Measurements from ENCODE around the gene UQCRC2.
A peak's percentile ranks its signal among the peaks of the same experiment; 100 is the strongest.
"Not testable (repeated sequence)": the region's sequence is repeated elsewhere in the genome, so short reads cannot be mapped to it uniquely, and the experiment has no call there.

UQCRC2 gene

DNA sequence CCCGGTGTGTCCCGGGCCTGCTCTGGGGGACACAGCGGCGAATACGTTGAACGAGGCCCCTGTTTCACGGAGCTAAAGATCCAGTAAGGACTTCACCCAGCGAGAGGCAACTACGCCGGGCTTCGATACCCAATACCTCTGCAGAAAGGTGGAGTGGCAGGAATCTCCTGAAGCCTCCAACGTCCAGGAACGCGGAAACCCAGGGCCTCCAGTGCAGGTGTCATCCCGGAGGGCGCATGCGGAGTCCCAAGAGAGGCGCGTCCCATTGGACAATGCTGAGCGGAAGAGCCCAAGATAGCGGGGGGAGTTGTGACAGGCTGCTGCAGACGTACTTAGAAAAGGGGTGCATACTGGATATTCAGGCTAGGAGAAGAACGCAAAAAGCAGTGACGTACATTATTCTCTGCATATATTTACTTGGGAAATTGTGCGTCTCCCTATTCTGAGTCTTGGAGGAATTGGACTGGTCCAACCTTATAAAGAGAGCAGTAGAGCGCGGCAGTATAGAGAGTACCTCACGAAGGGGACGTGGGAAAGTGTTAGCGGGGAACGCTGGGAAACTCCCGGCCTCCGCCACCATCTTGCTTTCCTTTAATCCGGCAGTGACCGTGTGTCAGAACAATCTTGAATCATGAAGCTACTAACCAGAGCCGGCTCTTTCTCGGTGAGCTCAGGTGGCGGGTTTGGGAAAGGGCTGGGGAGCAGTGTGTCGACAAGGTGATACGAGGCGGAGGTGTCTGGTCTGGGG lies at the start of gene UQCRC2:
TSS of gene UQCRC2 (plus strand) at position 569 of the 748 bp plus-strand sequence. CDS start at position 632, 63 bp downstream.
- peak; percentile 82 for FAIRE-seq

GRCh38 chr16:21932650-21933049 lies 20.5 kb upstream of the UQCRC2 start:
- FAIRE-seq = not testable (repeated sequence)

GRCh38 chr16:21933316-21933715 lies 19.8 kb upstream of the UQCRC2 start:
- peak; percentile 89 for FAIRE-seq

DNA sequence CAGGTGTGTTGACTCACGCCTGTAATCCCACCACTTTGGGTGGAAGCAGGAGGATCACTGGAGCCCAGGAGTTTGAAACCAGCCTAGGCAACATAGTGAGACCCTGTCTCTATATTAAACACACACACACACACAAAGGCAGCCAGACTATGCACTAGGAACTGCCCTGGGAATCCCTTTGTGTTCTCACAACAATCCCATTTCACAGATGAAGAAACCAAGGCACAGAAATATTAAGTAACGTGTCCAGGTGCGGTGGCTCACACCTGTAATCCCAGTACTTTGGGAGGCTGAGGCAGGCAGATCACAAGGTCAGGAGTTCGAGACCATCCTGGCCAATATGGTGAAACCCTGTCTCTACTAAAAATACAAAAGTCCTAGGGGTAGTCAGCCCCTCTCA lies 19.4 kb upstream of the UQCRC2 start:
- not testable (repeated sequence) for FAIRE-seq

DNA sequence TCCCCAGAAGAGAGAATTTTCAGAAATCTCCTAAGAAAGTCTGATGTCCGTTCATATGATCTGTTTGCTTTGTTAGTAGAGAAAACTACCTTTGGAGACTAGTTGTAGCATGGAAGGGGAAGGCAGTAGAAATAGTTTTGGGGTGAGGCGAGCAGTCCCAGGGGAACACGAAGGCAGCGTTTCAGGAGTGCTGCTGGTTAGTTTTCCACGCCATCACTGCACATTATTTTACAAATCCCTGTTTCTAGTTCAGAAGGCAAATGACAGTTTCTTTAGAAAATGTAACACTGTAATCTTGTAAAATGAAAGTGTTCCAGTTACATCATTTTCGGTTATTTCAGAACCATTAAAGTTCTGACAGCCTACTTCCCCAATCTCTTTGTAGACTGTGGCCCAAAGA lies 16.9 kb upstream of the UQCRC2 start:
- FAIRE-seq = not testable (repeated sequence)

- FAIRE-seq = peak; percentile 8
Observed at GRCh38 chr16:21937336-21937829, 15.8 kb upstream of the UQCRC2 start.

GRCh38 chr16:21940570-21940969 lies 12.6 kb upstream of the UQCRC2 start:
- no peak for FAIRE-seq

DNA sequence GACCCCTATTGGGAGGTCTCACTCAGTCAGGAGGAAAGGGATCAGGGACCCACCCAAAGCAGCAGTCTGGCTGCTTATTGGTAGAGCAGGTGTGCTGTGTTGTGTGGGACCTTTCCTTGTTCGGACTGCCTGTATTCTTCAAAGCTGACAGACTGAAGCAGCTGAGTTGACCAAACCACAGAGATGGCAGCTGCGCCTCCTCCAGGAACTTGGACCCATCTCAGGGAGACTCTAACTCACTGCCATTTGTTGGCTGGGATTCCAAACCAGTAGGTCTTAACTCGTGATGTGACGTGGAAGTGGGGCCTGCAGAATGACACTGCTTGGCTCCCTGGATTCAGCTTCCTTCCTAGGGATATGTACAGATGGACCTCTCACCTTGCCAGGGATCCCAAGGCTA lies 9.6 kb upstream of the UQCRC2 start:
- FAIRE-seq = no peak

GRCh38 chr16:21946889-21947635 lies 6.1 kb upstream of the UQCRC2 start:
- no peak for FAIRE-seq

GRCh38 chr16:21949713-21950260 lies 3.4 kb upstream of the UQCRC2 start:
- no peak for FAIRE-seq

DNA sequence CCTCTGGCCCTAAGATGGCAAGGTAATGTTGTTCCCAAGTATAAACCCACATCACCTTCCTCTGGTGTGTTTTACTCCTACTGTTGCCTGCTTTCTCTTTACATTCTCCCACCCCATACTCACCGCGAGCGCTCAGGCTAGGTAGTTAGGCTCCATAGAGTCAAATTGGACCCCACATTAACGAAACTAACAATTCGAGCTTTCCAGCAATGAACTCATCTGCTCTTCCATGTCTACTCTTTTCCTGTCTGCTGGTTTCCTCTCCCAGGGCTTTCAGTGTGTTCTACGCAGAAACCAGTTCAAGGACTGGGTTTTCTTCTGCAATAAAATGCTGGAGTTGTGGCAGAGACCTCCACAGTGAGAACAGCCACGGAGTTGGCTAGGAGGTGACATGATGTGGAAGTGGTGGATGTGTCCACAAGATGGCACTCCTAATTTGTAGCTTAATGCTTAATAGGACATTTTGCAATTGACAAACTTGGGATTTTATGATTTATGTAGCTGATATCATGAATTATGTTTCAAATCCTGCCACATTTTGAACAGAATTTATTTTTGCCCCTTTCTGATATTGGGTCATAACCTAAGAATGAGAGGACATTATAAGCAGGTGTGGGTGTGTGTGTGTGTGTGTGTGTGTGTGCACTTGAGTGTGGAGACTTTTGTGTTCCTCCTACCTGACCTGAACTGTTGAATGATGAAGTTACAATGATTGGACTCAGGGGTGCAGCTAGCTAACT lies 2.2 kb upstream of the UQCRC2 start:
- no peak for FAIRE-seq

- FAIRE-seq = peak; percentile 83
Observed at GRCh38 chr16:21952040-21952792, 945 bp upstream of the UQCRC2 start.

DNA sequence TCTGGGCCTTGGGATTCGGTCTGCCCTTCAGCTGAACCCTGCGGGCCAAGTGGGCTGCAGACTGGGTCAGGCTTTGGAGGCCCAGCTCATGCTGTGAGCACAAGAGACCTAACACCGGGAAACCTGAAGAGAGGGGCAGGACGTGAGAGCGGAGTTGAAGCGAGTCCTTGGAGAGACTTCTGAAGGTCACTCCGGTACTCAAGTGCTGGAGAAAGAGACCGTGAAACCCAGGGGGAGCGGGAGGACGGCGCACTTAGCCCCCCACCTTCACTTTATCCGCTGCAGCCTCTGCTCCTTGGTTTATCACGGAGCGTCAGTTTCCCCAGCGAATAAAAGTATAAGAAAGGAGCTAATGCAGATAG lies 361 bp downstream of the UQCRC2 start:
- FAIRE-seq = no peak

GRCh38 chr16:21957714-21958346 lies 4.7 kb downstream of the UQCRC2 start:
- no peak for FAIRE-seq

DNA sequence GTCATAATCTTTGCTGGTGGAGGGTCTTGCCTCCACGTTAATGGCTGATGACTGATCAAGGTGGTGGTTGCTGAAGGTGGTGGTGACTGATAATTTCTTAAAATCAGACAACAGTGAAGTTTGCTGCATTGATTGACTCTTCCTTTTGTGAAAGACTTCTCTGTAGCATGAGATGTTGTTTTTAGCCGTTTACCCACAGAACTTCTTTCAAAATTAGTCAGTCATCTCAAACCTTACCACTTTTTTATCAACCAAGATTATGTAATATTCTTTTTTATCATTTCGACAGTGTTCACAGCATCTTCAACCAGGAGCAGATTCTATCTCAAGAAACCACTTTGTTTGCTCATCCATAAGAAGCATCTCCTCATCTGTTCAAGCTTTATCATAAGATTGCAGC lies 5.9 kb downstream of the UQCRC2 start:
- FAIRE-seq = no peak

- FAIRE-seq = no peak
Observed at GRCh38 chr16:21962475-21962874, 9.3 kb downstream of the UQCRC2 start.

GRCh38 chr16:21963887-21964286 lies 10.7 kb downstream of the UQCRC2 start:
- FAIRE-seq = no peak

DNA sequence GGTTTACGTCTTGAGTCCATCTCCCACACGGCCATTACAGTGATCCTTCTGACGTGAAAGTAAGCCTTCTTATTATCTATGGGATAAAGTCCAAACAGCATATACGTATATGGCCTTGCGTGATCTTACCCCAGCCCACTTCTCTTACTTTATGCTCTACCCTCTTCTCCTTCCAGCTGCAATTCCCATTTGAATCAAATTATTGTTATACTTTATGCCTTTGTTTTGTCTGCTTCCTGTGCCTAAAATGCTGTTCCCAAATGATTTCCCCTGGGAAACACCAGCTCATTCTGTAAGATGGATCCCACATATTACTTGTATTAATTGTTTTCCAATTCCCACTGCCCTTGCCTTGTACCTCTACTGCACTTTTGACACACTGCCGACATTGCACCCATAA lies 11.2 kb downstream of the UQCRC2 start:
- no peak for FAIRE-seq

DNA sequence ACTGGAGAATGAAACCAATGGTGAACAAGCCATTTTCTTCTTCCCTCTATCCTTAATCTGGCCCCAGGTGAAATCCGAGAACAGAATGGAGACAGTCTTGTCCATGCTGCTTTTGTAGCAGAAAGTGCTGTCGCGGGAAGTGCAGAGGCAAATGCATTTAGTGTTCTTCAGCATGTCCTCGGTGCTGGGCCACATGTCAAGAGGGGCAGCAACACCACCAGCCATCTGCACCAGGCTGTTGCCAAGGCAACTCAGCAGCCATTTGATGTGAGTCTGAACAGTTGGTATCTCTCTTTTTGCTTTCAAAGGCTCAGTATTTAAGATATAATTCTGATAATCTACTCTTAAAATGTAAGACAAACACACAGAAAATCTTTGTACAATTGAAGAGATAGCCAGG lies 18.7 kb downstream of the UQCRC2 start:
- FAIRE-seq = no peak

DNA sequence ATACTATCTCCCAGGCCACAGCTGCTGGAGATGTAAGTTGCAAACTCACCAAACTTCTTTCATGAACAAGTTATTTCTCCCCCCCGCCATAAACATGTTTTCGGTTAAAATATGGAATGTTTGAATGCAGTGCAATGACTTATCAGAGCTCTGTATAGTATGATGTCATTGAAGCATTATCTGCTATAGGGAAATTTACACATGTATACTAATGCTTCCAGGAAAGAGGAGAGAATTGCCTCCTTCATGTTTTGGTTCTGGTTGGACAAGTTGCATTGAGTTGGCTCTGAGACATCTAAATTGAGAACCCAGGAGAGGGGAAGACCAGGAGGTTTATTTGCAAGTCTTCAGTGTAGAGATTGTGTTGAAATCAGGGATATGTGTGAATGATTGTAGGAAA lies 20.8 kb downstream of the UQCRC2 start:
- FAIRE-seq = no peak

DNA sequence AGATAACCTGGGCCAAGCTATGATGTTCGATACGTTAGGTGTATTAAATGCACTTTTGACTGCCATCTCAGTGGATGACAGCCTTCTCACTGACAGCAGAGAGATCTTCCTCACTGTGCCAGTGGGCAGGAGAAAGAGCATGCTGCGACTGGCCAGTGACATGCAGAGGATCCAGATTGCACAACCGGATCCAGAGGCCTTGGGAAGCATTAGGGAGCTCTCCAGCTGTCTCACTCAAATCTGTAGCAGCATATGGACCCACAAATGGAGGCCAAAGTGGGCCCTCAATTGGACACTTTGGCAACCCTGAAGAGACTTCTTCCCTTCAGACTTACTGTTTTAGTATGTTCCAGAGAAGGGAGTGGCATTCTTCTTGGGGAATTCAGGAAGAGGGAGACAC lies 26.9 kb downstream of the UQCRC2 start:
- FAIRE-seq = no peak

- FAIRE-seq = no peak
Observed at GRCh38 chr16:21982108-21982507, 28.9 kb downstream of the UQCRC2 start.
